ENCODE measurements around the gene YOD1.

Gene YOD1

GRCh38 chr1:207006914-207007313 is 44.1 kb downstream of the YOD1 start:
- DNase-seq (ENCODE audit: low spot score), result no peak

GRCh38 chr1:207006083-207006482 is 44.9 kb downstream of the YOD1 start:
- DNase-seq (ENCODE audit: low spot score), result no peak

- DNase-seq (ENCODE audit: low spot score), result peak; percentile 85
Measured at GRCh38 chr1:207004931-207005830, 45.8 kb downstream of the YOD1 start.

GRCh38 chr1:207003210-207003609 is 47.8 kb downstream of the YOD1 start:
- DNase-seq (ENCODE audit: low spot score), result no peak

GRCh38 chr1:207002724-207003146 is 48.3 kb downstream of the YOD1 start:
- DNase-seq (ENCODE audit: low spot score), result no peak

- DNase-seq (ENCODE audit: low spot score), result no peak
Measured at GRCh38 chr1:207001492-207002245, 49.3 kb downstream of the YOD1 start.

GRCh38 chr1:207000651-207001291 is 50.2 kb downstream of the YOD1 start:
- DNase-seq (ENCODE audit: low spot score), result no peak

GRCh38 chr1:206998816-206999215 is 52.2 kb downstream of the YOD1 start:
- no peak for DNase-seq (ENCODE audit: low spot score)

All from hematopoietic multipotent progenitor cell treated with erythropoietin and hydrocortisone succinate and interleukin-3 and kit ligand, for 17 days (in vitro differentiated cells).